Activated CD8-positive, alpha-beta memory T cell treated with anti-CD3 and anti-CD28 coated beads, Interleukin-2, amount 50 U/mL, for 24 hours (primary cell): Measurements from ENCODE around the gene BAIAP2L2.

Source experiments
- DNase-seq: peaks from one replicate; pipeline ENCODE4 v3.0.0-alpha.2; 2020; ENCODE audit errors: extremely low read depth

The BAIAP2L2 gene

DNA sequence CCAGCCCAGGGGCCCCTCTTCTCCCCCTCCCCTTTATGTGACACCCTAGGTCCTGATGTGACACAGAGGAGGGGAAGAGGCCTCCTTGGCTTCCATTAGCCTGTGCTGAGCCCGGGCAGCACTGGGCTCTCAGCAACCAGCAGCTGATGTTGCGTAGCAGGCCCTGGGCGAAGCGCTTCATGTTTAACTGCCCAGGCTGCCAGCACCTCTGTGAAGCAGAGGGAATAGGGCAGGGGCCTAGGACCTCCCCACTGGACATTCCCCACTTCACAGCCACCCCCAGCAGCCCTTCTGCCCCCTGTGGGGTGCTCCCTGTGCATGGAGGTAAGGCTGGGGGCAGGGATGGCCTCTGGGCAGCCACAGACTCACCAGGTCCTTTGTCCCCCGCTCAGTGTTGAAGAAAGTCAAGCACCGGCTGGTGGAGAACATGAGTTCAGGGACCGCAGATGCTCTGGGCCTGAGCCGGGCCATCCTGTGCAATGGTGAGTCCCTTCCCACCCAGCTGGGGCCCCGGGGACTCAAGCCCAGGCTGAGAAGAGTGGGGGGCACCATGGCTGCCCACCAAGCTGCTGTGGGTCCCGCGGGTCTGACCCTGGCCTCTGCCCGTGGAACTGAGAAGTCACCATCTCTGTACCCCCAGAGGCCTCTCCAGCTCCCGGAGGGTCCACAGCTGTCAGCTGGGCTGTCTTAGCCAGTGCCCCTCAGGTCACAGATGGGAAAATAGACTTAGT, 41.7 kb downstream of the BAIAP2L2 start:
- no peak for DNase-seq

- DNase-seq = no peak
Measured at GRCh38 chr22:38067761-38068360, 42.6 kb downstream of the BAIAP2L2 start.

- DNase-seq = no peak
Measured at GRCh38 chr22:38067028-38067415, 43.5 kb downstream of the BAIAP2L2 start.

DNA sequence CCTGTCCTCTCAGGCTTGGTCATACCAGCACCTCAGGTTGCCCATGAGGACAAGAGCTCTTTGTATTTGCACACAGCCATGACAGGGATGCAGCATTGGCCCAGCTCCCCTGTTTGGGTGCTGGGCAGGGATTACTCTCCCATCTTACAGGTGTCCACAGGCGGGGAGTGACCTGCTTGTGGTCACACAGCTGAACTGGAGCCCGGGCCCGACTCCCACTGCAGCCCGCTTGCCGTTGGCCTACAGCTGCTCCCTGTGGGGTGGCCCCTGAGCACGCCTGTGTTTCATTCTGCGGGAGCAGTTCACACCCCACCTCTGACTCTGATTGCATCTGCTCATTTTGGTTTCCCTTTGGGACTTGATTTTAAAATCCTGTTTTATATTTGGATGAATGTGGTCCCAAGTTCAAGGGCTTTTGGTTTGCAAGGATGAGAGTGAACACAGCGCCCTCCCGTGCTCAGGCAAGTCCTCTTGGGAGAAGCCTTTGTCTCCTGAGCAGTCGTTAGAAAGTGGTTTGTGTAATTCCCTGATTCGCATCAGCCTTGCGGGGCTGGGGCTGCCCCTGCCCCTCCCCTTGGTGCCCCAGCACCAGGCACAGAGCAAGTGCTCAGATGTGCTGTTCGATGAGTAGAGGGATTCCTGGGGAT, 44.0 kb downstream of the BAIAP2L2 start:
- no peak for DNase-seq

- DNase-seq = no peak
Measured at GRCh38 chr22:38065539-38065938, 44.9 kb downstream of the BAIAP2L2 start.

DNA sequence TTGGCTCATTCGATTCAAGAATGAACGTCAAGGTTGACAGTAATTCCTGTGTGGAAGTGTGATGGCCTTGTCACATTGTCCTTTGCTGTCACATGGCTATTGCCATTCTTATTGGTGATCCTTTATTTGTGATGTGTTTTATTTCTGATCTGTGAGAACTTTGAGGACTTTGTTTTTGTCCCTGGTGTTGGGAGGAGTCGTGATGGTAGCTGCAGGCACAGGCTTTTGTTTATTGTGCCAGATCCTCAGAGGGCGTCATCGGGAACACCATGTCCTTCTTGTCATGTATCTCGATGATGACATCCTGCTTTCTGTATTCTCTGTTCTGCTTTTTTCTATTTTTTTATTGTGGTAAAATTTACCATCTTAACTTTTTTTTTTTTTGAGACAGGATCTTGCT, 47.7 kb downstream of the BAIAP2L2 start:
- DNase-seq = no peak

- peak; percentile 26 for DNase-seq
Measured at GRCh38 chr22:38056969-38057891, 53.3 kb downstream of the BAIAP2L2 start, which contains the start of gene PICK1. Gene PICK1 (plus strand): TSS chr22:38057404. CDS start chr22:38057810, 406 bp downstream.

DNA sequence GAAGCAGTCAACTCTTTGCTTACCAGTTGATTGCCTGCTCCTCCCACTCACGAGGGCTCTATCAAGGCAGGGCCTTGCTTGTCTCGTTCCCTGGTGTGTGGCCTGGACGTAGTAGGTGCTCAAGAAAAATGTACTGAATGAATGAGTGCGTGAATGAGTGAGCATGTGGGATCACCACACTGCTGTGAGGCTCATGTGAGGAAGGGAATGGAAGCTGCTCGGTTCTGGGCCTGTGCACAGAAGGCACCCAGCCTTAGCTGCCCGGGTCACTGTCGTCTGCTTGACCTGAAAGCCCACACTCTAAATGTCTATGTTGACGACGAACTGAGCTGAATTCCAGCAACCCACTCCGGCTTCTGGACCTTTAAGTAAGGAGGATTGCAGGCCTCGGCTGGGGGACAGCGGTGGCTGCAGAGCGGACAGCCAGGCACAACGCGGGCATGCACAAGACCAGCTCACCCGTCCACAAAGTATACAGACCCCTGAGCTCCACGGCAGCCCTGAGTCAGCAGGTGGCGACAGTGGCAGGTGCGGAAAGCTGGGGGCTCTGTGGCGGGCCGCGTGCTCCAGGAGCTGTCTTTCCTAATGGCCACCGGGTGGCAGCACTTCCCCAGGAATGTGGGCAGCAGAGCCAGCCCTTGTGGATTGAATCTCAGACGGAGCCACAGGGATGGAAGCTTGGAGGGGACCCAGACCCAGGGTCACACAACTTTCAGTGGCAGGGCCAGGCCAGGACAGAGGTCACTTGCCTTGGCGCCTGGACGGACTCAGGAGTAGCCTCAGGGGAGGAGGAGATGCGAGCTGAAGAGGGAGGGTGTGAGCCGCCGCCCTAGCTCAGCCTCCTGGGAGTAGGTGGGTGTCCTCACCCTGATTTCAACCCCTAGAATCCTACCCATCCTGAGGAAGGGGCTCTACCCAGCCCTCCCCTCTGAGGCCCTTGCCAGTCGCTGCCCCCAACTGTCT, 58.3 kb downstream of the BAIAP2L2 start:
- DNase-seq = peak; percentile 50

- DNase-seq = no peak
Measured at GRCh38 chr22:38051261-38051660, 59.2 kb downstream of the BAIAP2L2 start.

GRCh38 chr22:38050720-38051119, 59.8 kb downstream of the BAIAP2L2 start:
- DNase-seq = no peak

- DNase-seq = no peak
Measured at GRCh38 chr22:38049812-38050619, 60.5 kb downstream of the BAIAP2L2 start.

- DNase-seq = no peak
Measured at GRCh38 chr22:38046070-38046748, 64.3 kb downstream of the BAIAP2L2 start.

DNA sequence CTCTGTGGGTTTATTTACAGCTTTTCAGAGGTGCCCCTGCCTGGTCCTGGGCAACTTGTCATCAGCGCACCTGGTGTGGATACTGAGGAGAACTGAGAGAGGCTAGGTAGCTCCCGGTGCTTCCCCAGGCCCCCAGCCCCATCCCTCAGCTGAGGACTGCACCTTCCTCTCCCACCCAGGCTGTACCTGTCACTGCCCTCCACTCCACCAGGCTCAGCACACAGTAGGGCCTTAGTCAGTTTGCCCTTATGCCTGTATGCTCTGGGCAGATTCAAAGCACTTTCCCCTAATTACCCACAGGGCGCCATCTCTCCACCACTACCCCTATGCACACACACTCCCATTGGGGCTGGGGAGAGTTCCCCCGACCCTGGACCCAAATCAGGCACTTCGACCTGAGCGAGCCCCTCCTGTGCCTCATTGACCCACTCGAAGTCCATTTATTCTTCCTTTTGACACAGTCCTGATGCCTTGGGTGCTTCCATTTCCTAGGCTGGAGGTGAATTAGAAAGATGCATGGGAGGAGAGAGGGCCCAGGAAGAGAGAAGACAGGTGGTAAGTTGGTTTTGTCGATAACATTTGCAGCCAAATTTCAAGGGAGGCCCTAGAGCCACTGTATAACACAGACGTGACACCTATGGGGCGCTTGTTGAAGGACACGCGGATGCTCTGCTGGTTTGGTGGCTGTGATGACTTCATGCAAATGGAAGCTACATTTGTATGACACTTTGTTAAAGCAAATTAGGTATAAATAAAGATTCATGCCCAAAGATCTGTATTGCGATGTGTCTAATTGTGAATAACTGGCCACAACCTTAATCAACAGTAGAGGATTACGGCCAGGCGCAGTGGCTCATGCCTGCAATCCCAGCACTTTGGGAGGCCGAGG, 67.1 kb downstream of the BAIAP2L2 start:
- no peak for DNase-seq

DNA sequence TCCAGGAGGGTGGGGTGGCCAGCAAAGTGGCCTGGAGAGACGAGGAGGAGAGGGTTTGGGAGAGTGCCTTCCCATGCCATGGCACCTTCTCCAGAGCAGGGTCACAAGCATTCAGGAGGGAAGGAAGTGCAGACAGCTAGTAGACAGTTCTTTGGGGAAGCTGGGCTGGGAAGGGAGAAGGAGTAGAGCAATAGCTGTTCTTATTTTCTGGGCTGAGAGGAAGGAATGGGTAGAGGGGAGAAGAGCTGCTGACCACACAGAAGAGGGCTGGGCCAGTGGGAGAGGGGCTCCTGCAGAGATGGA, 68.0 kb downstream of the BAIAP2L2 start:
- no peak for DNase-seq

GRCh38 chr22:38041760-38042487, 68.6 kb downstream of the BAIAP2L2 start:
- DNase-seq = no peak

GRCh38 chr22:38040953-38041759, 69.3 kb downstream of the BAIAP2L2 start:
- no peak for DNase-seq
